IPS DF 6.9 (cell line): Measurements from ENCODE around the gene ZRANB1.
"Not testable (repeated sequence)": the region's sequence is repeated elsewhere in the genome, so short reads cannot be mapped to it uniquely, and the experiment has no call there.

Experiments used
- DNase-seq: peaks from one replicate; pipeline ENCODE4 v3.0.0-alpha.2; 2013; ENCODE audit warnings: low read depth, low spot score
- H3K27ac ChIP-seq: one replicate; pipeline ENCODE4 v1.5.1; 2013; ENCODE audit warnings: low read length, control low read depth
- H3K27me3 ChIP-seq: 2 replicates; pipeline ENCODE4 v1.6.1; 2013; ENCODE audit warnings: mild to moderate bottlenecking, low read length; ENCODE audit not compliant: control insufficient read depth, insufficient read depth
- H3K36me3 ChIP-seq: 2 replicates; pipeline ENCODE4 v1.6.1; 2013; ENCODE audit warnings: low read length; ENCODE audit not compliant: control insufficient read depth, insufficient read depth
- H3K4me1 ChIP-seq: 2 replicates; pipeline ENCODE4 v1.6.1; 2013; ENCODE audit warnings: low read length; ENCODE audit not compliant: control insufficient read depth, insufficient read depth
- H3K4me3 ChIP-seq: 2 replicates; pipeline ENCODE4 v1.5.1; 2013; ENCODE audit warnings: mild to moderate bottlenecking, low read length
- H3K9me3 ChIP-seq: 2 replicates; pipeline ENCODE4 v1.6.1; 2013; ENCODE audit warnings: low read length, inconsistent platforms; ENCODE audit not compliant: control insufficient read depth, insufficient read depth
- WGBS: extraction: QIAGEN DNeasy Blood & Tissue Kit; methylation state at CpG from one replicate; pipeline ENCODE4 v1.1.7; 2013; ENCODE audit warnings: mixed read lengths, missing lambda C conversion rate; ENCODE audit not compliant: insufficient read length, insufficient coverage; 5-methylcytosine and 5-hydroxymethylcytosine counted together

The ZRANB1 gene

DNA sequence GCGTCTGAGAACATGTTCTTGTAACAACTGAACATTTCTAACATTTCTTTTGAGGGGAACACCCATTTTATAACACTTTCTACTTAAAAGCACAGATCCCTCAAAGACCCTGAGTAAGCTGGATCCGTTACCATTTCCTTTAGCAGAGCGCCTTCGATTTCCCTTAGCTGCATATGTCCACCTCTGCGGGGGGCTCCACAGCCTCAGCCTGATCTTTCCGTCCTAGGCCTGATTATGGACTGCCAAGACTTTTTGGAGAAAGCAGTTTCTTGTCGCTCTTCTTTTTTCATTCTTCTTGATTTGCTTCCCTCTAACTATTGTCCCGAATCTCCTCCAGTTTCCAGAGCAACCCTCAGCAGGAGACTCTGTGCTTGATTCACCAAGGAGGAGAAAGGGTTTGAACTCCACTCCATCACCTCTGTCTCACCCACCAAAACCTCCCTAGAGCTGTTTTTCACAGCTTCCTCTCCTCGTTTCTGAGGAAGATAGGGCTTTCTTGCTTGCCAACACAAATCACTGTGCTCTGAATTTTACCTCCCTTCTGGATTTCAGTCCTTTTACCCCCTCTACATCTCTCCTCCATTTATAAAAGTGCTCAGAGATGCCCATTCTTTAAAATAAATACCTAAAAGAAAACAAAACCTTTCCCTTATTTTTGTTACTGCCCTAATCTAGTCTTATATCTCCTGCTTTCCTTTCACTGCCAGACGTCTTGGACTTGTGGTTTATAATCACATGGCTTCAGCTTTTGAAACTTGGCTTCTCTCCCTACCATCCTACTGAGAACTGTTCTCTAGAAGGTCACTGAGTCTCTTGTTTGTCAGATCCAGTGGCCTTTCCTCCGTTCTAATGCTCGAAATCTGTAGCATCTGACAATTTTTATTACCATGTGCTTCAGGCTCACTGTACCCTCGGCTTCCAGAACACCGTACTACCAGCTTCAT lies 30.5 kb upstream of the ZRANB1 start:
- H3K27ac ChIP-seq, result no peak overlapping the region
- H3K4me3 ChIP-seq, result no peak overlapping the region
- WGBS, result no CpG with 5 or more reads among the region's 14 CpGs

DNA sequence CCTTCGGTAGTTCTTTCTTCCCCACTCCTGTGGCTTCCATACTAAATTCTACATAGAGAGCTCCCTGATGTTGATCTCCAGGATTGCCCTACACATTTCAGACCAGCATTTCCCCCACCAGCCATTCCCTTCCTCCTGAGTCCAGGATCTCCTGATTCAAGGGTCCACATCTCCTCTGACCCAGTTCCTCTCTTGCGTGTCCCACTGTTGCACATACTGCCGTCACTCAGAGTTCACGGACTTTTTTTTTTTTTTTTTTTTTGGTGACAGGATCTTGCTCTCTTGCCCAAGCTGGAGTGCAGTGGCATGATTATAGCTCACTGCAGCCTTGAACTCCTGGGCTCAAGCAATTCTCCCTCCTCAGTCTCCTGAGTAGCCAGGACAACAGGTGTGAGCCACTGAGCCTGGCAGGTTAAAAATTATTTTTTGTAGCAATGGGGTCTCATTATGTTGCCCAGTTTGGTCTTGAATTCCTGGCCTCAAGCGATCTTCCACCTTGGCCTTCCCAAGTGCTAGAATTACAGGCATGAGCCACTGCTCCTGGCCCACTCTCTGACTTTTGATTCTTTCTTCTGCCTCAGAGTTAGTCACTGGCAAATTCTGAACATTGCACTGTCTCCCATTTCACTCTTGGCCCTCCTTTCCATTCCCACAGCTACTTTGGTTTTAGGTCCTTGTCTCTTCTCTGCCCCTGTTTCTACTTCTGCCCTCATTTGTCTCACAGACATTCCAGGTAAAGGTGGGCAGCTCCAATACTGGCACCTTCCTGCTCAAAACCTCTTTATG lies 29.6 kb upstream of the ZRANB1 start:
- H3K4me1 ChIP-seq, result no peaks in the 10 kb centered on the region
- no peak for DNase-seq
- H3K27me3 ChIP-seq, result no peaks in the 10 kb centered on the region
- no peaks in the 10 kb centered on the region for H3K9me3 ChIP-seq
- no peak overlapping the region for H3K27ac ChIP-seq
- H3K4me3 ChIP-seq, result no peak overlapping the region
- H3K36me3 ChIP-seq, result no peaks in the 10 kb centered on the region
- WGBS, result no CpG with 5 or more reads among the region's 5 CpGs

More for the DNA sequence above, 30.5 kb upstream of the ZRANB1 start:
- DNase-seq, result no peak
- H3K4me1 ChIP-seq, result no peaks in the 10 kb centered on the region
- H3K27me3 ChIP-seq, result no peaks in the 10 kb centered on the region
- no peaks in the 10 kb centered on the region for H3K36me3 ChIP-seq
- no peaks in the 10 kb centered on the region for H3K9me3 ChIP-seq

DNA sequence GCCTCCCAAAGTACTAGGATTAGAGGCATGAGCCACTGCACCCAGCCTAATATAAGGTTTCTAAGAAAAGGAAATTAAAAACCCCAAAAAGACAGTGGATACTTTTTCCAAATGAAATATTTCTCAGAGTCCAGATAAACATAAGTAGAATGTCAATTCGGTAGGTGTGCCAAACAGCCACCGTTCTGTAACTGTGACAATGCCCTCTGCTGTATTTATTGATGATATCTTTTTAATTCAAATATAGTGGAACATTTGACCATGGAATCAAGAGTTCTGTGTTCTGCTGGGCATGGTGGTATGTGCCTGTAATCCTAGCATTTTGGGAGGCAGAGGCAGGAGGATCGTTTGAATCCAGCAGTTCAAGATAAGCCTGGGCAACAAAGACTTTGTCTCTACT lies 28.8 kb upstream of the ZRANB1 start:
- Histone ChIP-seq H3K4me1 (no peaks in the 10 kb centered on the region), H3K4me3 (no peak overlapping the region), H3K9me3 (no peaks in the 10 kb centered on the region), H3K27me3 (no peaks in the 10 kb centered on the region), H3K36me3 (no peaks in the 10 kb centered on the region), H3K27ac (no peak overlapping the region)
- no CpG with 5 or more reads among the region's 3 CpGs for WGBS
- no peak for DNase-seq

DNA sequence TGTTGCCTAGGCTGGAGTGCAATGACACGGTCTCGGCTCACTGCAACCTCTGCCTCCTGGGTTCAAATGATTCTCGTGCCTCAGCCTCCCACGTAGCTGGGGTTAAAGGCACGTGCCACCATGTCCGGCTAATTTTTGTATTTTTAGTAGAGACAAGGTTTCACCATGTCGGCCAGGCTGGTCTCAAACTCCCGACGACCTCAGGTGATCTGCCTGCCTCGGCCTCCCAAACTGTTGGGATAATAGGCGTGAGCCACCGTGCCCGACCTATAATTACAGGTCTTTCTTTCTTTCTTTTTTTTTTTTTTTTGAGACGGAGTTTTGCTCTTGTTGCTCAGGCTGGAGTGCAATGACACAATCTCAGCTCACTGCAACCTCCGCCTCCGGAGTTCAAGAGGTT lies 27.5 kb upstream of the ZRANB1 start:
- not testable (repeated sequence) for H3K27ac ChIP-seq, DNase-seq, H3K4me3 ChIP-seq, H3K27me3 ChIP-seq, H3K4me1 ChIP-seq, H3K36me3 ChIP-seq, H3K9me3 ChIP-seq
- no CpG with 5 or more reads among the region's 16 CpGs for WGBS

DNA sequence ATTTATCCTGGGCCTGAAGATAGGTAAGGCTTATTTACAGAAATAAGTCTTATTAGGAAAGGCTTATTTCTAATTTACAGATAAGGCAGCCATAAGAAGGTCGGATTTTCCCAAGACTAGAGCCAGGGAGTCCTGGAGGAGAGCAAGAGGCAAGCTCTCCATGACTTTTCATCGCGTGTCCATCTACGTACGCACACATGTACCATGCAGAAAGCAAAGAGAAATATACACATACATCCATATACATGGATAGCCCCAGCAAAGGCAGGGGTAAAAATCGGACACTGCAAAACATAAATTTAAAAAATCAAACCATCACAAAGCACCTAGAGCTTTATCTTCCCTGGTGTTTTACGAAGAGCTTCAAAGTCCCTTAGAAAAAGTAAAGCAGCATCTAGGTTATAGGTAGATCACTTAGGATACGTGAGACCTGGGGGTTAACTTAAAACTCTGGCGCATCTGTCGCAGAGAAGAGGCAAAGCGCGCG lies 25.8 kb upstream of the ZRANB1 start:
- Histone ChIP-seq H3K27me3 (no peaks in the 10 kb centered on the region), H3K36me3 (no peaks in the 10 kb centered on the region), H3K4me3 (peak overlapping the region; percentile 70; the same call in 1 of the 2 replicates), H3K4me1 (no peaks in the 10 kb centered on the region), H3K27ac (no peak overlapping the region), H3K9me3 (no peaks in the 10 kb centered on the region)
- DNase-seq, result no peak
- WGBS, result no CpG with 5 or more reads among the region's 13 CpGs

DNA sequence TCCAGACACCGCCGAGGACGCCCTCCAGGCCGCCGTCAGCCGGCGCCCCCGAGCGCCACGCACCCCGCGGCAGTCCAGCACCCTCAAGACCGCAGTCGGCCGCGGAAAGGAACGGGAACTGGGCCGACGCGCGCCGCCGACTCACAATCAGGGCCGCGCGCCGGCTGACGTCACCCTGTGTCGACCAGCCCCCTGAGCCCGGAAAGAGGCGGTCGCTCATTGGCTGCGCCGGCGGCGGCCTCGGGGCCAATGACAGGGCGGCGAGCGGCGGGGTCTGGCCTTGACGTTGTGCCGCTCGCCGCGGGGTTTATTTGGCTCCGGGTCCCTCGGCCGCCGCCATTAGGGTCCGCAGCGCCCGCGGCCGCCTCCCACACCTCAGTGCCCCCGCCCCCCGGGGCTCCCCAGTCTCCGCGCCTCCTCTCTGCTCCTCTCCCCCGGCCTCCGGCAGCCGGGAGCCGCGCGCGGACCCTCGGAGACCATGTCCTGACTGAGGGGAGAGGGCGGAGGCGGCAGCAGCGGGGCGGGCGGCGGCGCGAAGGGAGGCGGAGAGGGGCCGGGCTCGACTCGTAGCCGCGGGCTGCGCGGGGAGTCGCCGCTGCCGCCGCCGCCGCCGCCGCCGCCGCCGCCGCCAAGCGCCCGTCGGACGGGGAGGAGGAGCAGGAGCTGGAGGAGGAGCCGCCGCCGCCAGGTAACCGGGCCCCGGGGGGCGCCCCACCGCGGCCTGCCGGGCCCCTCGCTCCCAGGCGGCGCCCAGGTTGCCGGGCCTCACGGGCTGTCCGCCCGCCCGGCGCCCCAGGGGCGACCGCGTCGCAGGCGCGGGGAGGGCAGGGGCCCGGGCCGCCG lies 25.1 kb upstream of the ZRANB1 start:
- no CpG with 5 or more reads among the region's 126 CpGs for WGBS
- peak; percentile 86 for DNase-seq

DNA sequence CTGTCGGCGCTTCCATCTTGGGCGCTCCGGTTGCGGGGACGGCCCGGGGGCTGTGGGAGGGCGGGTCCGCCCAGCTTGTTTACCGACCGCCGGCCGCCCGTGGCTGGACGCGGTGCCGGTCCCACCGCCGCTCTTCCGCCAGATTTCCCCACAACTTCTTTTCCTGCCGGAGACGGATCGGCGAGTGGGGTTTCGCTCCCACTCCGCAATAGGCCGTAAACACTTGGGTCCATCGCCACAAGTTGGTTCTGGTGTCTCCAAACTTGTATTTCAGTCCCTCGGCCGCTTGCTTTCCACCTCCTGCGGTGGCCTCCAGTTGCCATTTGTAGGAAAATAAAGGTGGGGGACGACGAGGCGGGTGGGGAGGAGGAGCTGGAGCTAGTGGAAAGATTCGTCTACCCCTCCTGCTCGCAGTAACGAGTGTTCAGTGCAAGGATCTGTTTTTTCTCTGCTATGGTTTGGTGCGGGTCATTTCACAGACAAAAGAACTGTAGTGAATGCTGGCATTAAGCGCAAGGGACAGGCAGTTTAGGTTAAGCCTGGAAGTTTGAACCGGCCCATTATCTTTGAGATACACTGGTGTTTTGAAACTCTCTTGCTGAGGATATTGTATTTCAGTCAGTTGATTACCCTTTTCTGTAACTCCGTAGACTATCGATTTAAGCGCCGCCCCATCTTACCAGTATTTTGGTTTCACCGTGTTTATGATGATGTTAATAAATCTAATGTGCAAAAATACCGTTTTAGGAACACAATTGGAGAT lies 24.3 kb upstream of the ZRANB1 start:
- DNase-seq, result no peak
- no CpG with 5 or more reads among the region's 46 CpGs for WGBS
- no peaks in the 10 kb centered on the region for H3K36me3 ChIP-seq

More for the DNA sequence above, 25.1 kb upstream of the ZRANB1 start:
- Histone ChIP-seq H3K4me1 (no peaks in the 10 kb centered on the region), H3K36me3 (no peaks in the 10 kb centered on the region), H3K27me3 (no peaks in the 10 kb centered on the region), H3K4me3 (peak overlapping the region; percentile 100), H3K27ac (no peak overlapping the region), H3K9me3 (no peaks in the 10 kb centered on the region)

DNA sequence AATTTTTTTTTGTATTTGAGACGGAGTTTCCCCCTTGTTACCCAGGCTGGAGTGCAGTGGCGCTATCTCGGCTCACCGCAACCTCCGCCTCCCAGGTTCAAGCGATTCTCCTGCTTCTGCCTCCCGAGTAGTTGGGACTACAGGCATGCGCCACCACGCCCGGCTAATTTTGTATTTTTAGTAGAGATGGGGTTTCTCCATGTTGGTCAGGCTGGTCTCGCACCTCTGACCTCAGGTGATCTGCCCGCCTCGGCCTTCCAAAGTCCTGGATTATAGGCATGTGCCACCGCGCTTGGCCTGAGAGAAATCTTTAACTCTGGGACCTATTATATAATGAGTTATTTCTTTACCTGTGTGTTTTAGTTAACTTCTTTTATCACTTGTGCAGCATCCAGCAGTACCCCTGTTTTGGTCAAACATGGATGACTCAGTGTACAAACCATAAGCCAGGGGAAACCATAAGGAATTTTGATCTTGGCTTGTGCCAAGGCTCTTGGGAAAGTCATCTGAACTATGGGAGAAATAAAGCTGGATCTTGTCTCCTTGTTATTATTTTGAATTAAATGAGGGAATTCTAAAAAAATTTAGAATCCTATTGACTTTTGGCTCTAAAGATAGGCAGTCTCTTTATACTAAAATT lies 23.6 kb upstream of the ZRANB1 start:
- Histone ChIP-seq H3K4me1 (no peaks in the 10 kb centered on the region), H3K27ac (no peak overlapping the region), H3K9me3 (no peaks in the 10 kb centered on the region), H3K4me3 (peak overlapping the region; percentile 100; the same call in 1 of the 2 replicates), H3K36me3 (no peaks in the 10 kb centered on the region), H3K27me3 (no peaks in the 10 kb centered on the region)
- DNase-seq, result no peak
- WGBS, result no CpG with 5 or more reads among the region's 15 CpGs

More for the DNA sequence above, 24.3 kb upstream of the ZRANB1 start:
- Histone ChIP-seq H3K9me3 (no peaks in the 10 kb centered on the region), H3K4me1 (no peaks in the 10 kb centered on the region), H3K4me3 (peak overlapping the region; percentile 100), H3K27me3 (no peaks in the 10 kb centered on the region), H3K27ac (no peak overlapping the region)

DNA sequence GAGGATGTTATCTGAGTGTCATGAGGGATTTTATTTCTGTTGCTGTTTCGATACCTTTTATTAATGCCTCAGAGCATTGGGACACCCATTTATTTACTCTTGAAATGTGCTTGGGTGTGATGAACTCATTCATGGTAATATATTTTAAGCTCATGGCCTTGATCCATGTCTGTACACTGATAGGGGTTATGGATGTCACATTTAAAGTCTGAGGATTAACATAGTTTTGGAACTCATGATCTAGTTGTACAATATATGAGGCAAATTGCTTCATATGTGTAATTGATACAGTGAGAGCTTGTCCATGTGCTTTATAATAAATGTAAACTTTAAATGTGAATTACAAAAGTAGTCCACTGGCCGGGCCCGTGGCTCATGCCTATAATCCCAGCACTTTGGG lies 23.0 kb upstream of the ZRANB1 start:
- Histone ChIP-seq H3K27me3 (no peaks in the 10 kb centered on the region), H3K4me1 (no peaks in the 10 kb centered on the region), H3K36me3 (no peaks in the 10 kb centered on the region), H3K4me3 (no peak overlapping the region), H3K9me3 (no peaks in the 10 kb centered on the region), H3K27ac (no peak overlapping the region)
- no peak for DNase-seq
- WGBS, result no CpG with 5 or more reads among the region's 3 CpGs
